ENCODE results near the gene SIX2. TPM values are rescaled to one million over a fixed set of nuclear protein-coding genes. Genes with fewer than 3 reads are reported as not detected.

The SIX2 gene
- total RNA-seq, 1 donor from 2014 or later: 7.4 TPM

- H3K9me3 ChIP-seq (ENCODE audit: insufficient read depth, low read depth, low read length): no peaks in the 10 kb centered on the region
- no peaks in the 10 kb centered on the region for H3K4me1 ChIP-seq (ENCODE audit: insufficient read depth, low read length)
- no peak overlapping the region for H3K4me3 ChIP-seq (ENCODE audit: insufficient read depth, low read depth, low read length)
- H3K4me2 ChIP-seq (ENCODE audit: low read length): no peak overlapping the region
- Mint-ChIP-seq H3K36me3 (ENCODE audit: low read depth, unreplicated experiment) (no peaks in the 10 kb centered on the region), H3K4me1 (ENCODE audit: low read depth, unreplicated experiment) (no peaks in the 10 kb centered on the region), H3K9me3 (ENCODE audit: unreplicated experiment) (no peaks in the 10 kb centered on the region), H3K27ac (ENCODE audit: unreplicated experiment) (no peak overlapping the region), H3K27me3 (ENCODE audit: low read depth, unreplicated experiment) (peaks cover 23% of the 10 kb centered on the region), H3K4me3 (ENCODE audit: unreplicated experiment) (no peak overlapping the region)
- H4K20me1 ChIP-seq (ENCODE audit: insufficient read depth, low read length): no peaks in the 10 kb centered on the region
- no peaks in the 10 kb centered on the region for H3K79me2 ChIP-seq (ENCODE audit: insufficient read depth, low read length)
- TF ChIP-seq EZH2 (IDR thresholded peaks at IDR 0.05; ENCODE audit: insufficient read depth, low read length) (no peak), CTCF (IDR thresholded peaks at IDR 0.05; ENCODE audit: insufficient read depth, low read depth, low read length) (no peak)
- no peak overlapping the region for H3K27ac ChIP-seq (ENCODE audit: low read depth, low read length)
- H3K9ac ChIP-seq (ENCODE audit: low read length): no peak overlapping the region
- no peak overlapping the region for H2AFZ ChIP-seq (ENCODE audit: low read depth, low read length)
- DNase-seq (ENCODE audit: low read depth) (no peak), FAIRE-seq (no peak)
- no peaks in the 10 kb centered on the region for H3K36me3 ChIP-seq (ENCODE audit: insufficient read depth, low read length)
- peaks cover 19% of the 10 kb centered on the region for H3K27me3 ChIP-seq (ENCODE audit: insufficient read depth, low read length)
These were observed 28.2 kb downstream of the SIX2 start for GRCh38 chr2:44980751-44981713.

- Histone ChIP-seq H3K9me3 (ENCODE audit: insufficient read depth, low read depth, low read length) (no peaks in the 10 kb centered on the region), H3K4me2 (ENCODE audit: low read length) (no peak overlapping the region), H4K20me1 (ENCODE audit: insufficient read depth, low read length) (no peaks in the 10 kb centered on the region), H3K36me3 (ENCODE audit: insufficient read depth, low read length) (no peaks in the 10 kb centered on the region), H2AFZ (ENCODE audit: low read depth, low read length) (no peak overlapping the region), H3K27ac (ENCODE audit: low read depth, low read length) (no peak overlapping the region), H3K27me3 (ENCODE audit: insufficient read depth, low read length) (peaks cover 19% of the 10 kb centered on the region), H3K4me1 (ENCODE audit: insufficient read depth, low read length) (no peaks in the 10 kb centered on the region), H3K9ac (ENCODE audit: low read length) (no peak overlapping the region), H3K79me2 (ENCODE audit: insufficient read depth, low read length) (no peaks in the 10 kb centered on the region), H3K4me3 (ENCODE audit: insufficient read depth, low read depth, low read length) (no peak overlapping the region)
- TF ChIP-seq CTCF (IDR thresholded peaks at IDR 0.05; ENCODE audit: insufficient read depth, low read depth, low read length) (no peak), EZH2 (IDR thresholded peaks at IDR 0.05; ENCODE audit: insufficient read depth, low read length) (no peak)
- Mint-ChIP-seq H3K27ac (ENCODE audit: unreplicated experiment) (no peak overlapping the region), H3K4me3 (ENCODE audit: unreplicated experiment) (no peak overlapping the region), H3K9me3 (ENCODE audit: unreplicated experiment) (no peaks in the 10 kb centered on the region), H3K4me1 (ENCODE audit: low read depth, unreplicated experiment) (no peaks in the 10 kb centered on the region), H3K27me3 (ENCODE audit: low read depth, unreplicated experiment) (peaks cover 23% of the 10 kb centered on the region), H3K36me3 (ENCODE audit: low read depth, unreplicated experiment) (no peaks in the 10 kb centered on the region)
- no peak for FAIRE-seq
- no peak for DNase-seq (ENCODE audit: low read depth)
These were observed 29.7 kb downstream of the SIX2 start for GRCh38 chr2:44979581-44979980.
